Stimulated activated CD4-positive, alpha-beta T cell treated with anti-CD3 and anti-CD28 coated beads, Interleukin-12 subunit alpha, Interleukin-12 subunit beta, amount 100 ng/mL, for 48 hours (primary cell): ENCODE data around the gene NUPR1.
"Not testable (repeated sequence)": the region's sequence is repeated elsewhere in the genome, so short reads cannot be mapped to it uniquely, and the experiment has no call there.

Experiments
- DNase-seq, 3 donors: peaks; one replicate each; pipeline ENCODE4 v3.0.0-alpha.2; 2020; ENCODE audit warnings: low read depth in 2 of 3, low spot score in 1 of 3

Gene NUPR1

DNA sequence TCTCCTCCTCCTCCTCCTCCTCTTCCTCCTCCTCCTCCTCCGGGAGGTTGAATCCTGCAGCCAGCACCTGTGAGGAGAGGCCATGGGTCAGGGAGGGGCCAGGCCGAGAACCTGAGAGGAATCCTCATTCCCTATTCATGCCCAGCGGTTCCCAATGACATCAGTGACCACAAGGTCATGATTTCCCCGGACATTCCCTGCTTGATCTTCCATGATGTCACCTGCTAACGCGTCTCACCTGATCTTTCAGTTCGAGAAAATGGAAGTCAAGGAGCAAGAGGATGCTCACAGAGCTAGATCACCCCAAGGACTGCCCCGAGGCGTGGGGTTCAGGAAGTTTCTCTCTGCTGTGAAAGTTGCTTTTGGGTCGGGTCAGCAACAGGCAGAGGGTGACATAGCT, 38.9 kb downstream of the NUPR1 start:
- no peak for DNase-seq

DNA sequence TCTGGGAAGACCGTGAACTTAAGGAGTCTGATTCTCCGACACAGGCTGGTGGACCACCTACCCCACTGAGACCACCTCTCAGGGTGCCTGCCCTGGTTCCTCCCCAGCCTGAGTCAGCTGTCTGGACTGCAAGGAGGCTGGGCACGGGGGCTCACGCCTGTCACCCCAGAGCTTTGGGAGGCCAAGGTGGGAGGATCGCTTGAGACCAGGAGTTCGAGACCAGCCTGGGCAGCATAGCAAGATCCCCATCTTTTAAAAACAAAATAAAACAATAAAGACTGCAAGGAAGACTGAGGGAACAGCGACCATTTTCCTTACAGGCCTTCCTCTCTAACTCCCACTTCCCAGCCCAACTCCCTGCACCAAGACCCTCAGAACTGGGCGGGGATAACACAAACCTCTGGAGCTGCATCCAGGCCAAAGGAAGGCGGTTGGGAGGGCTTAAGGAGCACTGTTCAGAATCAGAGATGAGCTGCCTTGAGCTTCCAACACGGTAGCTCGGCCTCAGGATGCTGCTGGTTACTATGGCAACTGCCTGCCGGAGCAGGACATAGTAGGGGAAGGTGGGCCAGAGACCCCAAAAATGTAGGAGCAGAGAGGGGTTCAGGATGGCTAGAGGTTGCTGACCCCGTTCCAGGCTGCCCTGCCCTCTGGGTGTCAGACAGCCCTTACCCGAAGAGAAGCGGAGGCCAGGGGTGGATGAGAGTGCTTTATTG, 40.0 kb downstream of the NUPR1 start:
- no peak for DNase-seq

DNA sequence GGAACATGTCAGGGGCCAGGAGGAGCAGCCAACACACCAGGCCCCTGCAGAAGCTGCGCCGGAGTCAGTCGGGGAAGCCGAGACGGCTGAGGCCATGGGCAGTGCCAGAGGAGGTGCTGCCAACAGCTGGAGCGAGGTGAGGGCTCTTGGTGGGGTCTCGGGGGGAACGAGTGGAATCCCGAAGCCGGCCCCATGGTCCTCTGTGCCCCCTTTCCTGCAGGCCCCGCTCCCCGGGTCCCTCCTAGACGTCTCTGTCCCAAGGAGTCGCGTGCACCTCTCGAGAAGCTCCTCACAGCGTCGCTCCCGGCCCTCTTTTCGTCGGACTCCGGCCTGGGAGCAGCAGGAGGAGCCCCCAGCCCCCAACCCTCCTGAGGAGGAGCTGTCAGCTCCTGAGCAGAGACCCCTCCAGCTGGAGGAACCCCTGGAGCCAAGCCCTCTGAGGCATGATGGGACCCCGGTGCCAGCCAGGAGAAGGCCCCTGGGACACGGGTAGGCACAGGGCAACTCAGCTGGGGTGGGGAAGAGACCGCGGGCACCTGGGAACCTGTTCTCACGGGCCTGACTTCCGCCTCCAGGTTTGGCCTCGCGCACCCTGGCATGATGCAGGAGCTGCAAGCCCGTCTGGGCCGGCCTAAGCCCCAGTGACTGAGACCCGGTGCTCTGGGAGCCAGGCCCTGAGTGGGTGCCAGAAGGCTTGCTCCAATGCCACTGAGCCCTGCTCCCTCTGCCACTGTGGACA, 40.7 kb downstream of the NUPR1 start:
- no peak for DNase-seq

DNA sequence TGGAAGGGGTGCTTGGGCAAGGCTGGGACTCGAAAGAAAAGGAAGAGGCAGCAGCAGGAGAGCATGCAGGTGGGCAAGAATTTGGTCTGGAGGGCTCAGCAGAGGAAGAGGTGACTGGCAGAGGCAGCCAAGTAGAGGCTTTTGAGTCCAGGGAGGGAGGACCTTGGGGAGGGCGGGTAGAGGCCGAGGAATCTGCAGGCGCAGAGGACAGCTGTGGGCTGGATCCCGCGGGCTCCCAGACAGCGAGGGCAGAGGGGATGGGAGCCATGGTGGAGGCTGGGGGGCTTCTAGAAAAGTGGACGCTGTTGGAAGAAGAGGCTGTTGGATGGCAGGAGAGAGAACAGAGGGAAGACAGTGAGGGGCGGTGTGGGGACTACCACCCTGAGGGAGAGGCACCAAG, 41.4 kb downstream of the NUPR1 start:
- DNase-seq, result no peak

DNA sequence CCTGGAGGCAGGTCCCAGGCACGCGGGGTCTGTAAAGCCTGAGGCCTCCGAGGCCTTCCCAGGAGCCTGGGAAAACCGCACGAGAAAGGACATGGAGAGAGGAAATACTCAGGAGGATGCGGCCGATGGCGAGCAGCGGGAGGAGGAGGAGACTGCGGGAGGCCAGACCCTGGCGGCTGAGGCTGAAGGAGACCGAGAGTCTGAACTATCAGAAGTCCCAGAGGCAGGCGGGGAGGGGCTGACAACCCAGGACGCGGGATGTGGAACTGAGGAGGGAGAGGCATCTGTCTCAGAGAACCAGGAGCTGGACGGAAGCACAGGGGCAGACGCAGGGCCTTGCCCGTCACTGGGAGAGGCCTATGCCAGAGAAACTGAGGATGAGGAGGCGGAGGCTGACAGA, 41.9 kb downstream of the NUPR1 start:
- no peak for DNase-seq

DNA sequence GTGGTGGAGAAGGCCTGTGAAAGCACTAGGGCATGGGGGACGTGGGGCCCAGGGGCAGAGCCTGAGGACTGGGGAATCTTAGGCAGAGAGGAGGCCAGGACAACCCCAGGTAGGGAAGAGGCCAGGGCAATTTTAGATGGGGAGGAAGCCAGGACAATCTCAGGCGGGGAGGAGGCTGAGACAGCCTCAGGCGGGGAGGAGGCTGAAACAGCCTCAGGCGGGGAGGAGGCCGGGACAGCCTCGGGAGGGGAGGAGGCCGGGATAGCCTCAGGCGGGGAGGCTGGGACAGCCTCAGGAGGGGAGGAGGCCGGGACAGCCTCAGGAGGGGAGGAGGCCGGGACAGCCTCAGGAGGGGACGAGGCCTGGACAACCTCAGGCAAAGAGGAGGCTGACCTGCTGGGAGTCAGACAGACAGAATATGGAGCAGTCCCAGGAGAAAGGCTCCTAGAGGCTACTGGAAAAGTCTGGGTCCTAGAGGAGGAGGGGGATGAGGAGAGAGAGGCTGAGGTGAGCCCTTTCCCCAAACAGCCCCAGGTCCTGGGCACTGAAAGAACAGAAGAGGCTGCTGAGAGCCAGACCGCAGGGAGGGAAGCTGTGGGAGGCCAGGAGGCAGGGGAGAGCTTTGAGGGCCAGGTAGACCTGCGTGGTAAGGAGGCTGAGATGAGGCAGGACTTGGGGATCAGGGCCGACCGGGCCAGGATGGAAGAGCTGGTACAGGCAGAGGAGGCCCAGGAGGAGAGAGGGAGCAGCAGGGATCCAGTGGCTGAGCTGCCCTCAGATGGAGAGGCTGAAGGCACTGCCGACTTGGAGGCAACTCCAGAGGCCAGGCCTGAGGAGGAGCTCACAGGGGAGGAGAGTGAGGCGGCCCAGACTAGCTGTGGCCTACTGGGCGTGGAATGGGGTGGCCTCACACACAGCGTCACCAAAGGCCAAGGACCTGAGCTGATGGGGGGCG, 42.7 kb downstream of the NUPR1 start:
- no peak for DNase-seq

DNA sequence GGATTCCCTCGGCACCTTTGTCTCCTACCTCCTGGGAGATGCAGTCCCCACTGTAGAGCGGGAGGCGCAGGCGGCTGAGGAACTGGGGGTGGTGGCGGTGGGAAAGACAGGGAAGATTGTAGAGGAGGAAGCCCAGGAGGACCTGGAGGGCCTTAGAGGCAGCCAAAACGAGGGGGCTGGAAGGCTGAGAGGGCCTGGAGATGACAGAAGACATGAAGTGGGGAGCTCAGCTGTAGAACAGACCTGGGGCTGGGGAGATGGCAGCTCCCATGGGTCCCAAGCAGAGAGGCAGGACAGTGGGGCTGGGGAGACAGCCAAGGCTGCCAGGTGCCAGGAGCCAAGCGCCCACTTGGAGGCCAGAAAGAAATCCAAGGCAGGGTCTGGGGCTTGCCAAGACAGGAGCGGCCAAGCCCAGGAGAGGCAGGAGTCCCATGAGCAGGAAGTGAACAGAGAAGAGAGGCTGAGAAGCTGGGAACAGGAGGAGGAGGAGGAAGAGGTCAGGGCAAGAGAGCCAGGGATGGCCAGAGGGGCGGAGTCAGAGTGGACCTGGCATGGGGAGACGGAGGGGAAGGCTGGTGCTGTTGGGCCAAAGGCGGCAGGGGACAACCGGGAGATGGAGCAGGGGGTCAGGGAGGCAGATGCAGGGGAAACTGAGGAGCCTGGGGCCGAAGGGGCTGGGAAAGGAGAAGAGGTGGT, 43.5 kb downstream of the NUPR1 start:
- no peak for DNase-seq

DNA sequence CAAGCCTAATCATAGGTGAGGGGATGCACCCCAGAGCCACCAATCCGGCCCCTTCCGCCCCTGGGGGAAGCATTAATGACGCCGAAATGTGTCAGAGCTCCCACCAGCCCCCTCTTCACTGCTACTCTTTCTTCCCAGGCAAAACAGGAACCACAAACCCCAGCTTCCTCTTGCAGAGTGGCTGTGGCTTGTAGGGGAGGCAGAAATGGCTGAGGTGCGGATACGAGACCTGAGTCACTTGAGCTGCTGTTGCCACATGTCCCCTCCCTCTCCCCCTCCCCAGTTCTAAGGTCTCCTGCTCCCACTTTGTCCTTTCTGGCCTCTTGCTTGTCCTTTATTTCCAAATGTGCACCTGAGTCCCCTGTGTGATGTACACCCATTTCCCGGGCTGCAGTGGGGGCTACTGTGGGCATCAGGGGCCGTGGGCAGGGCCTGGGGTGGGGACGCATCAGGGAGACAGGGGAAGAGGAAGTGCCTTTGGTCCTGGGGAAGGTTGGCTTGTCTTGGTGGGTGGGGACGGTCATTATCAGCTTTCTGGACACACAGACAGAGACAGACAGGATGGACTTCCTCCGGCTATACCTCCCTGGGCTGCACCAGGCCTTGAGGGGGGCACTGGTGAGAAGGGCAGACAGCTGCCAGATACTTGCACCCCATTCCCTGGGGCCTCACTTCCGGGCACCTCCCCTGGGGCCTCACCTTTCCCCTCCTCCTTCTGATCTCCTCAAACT, 44.5 kb downstream of the NUPR1 start, which contains the start of gene APOBR:
TSS of gene APOBR (plus strand) at position 523 of the 731 bp plus-strand sequence. CDS start at position 562, 39 bp downstream.
- peak; percentile 73 to 82 (median 80) for DNase-seq

DNA sequence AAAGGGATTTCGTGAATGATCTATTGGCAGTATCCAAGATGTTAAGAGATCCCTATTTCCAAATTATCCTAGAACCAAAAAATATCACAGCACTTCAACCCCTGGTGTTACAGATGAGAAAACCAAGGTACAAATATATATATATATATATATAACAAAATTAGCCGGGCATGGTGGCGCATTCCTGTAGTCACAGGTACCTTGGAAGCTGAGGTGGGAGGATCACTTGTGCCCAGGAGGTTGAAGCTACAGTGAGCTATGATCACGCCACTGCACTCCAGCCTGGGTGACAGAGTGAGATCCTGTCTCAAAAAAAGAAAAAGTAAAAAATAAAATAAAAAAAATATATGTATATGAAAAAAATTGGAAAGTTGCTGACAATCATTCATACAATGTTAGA, 46.3 kb downstream of the NUPR1 start:
- DNase-seq, result no peak

DNA sequence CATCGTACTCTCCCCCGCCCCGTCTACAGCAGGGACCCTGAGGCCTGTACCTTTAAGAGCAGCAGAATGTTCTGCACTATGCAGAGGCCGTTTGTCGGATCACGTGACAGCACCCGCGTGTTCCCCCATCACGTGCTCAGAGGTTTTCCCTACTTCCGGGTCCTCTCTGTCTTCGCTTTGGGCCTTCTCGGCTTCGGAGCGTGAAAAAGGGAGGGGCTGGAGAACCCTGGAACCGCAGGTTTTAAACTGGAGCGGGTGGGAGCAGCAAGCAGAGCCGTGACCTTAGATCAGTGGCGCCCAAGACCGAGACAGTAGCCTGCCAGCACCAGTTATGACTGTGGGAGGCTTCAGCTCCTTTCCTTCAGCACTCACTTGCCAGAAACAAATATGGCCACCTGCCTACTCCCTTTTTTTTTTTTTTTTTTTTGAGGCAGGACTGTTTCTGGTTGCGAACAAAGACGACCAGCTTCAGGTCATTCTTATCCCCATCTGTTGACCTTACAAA, 46.8 kb downstream of the NUPR1 start, which contains the start of gene CLN3:
TSS of gene CLN3 (minus strand) at position 105 of the 505 bp plus-strand sequence. CDS start 315 bp downstream, outside the sequence.
- DNase-seq, result peak; percentile 74 to 81 (median 80)

DNA sequence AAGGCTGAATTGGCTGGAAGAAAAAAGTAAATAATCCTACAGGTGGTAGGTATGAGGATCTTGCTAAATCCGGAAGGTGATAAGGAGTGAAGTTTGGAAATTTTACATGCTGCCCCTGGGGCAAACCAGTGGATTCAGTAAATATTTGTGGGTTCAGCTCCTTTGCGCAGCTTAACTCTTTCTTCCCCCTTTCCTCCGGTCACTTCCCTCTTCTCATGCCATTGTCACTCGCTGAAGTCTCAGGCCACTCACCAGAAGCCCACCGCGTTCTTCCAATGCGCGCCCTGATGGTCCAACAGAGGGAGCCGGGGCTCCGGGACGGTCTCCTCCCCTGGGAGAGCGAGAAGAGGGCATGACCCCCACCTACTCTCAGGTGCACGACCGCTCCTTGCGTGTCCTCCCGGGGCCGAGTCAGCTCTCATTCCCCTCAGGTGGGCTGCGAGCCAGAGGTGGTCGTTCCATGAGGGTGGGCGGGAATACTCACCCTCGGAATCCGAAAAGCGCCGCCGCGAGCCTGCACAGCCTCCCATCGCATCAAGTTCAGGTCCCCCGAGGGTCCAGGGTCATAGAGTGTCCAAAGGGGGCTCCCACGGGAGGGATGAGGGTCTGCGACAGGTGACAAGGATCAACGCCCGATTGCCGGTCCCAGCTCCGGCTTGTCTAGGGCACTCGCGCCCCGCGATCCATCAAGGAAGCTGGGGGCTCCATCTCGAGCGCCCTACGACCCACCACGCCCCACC, 47.4 kb downstream of the NUPR1 start:
- no peak for DNase-seq

DNA sequence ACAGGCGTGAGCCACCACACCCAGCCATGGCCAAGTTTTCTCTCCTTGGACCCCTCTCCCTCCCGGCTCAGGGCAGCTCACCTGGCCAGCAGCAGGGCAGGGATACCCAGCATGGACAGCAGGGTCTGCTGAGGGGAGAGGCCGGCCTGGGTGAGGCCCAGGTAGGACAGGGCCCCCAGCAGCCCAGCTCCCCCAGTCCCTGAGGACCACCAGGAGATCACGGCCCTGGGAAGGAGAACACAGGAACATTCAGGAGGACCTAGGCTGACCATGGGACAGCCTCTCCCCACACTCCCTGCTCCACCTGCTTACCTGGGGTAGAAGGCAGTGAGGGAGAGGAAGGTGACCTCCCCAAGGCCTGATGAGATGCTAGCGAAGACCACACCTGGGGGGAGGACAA, 52.5 kb downstream of the NUPR1 start:
- no peak for DNase-seq

DNA sequence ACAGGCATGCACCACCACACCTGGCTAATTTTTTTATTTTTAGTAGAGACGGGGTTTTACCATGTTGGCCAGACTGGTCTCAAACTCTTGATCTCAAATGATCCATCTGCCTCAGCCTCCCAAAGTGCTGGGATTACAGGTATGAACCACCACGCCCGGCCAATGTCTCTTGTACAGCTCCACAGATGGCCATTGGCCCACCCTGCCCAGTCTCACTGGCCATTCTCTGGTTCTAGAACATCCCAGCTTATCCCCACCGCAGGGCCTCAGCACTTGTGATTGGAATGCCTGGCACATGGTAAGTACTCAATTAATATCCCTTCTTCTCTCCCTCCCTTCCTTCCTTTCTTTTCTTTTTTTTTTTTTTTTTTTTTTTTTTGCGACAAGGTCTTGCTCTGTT, 55.4 kb downstream of the NUPR1 start:
- not testable (repeated sequence) for DNase-seq
